Measurements from ENCODE around the gene STOM. TPM values are rescaled to one million over a fixed set of nuclear protein-coding genes. Genes with fewer than 3 reads are reported as not detected.
A peak's percentile ranks its signal among the peaks of the same experiment; 100 is the strongest.

STOM gene
- total RNA-seq, 3 donors from 2014 or later, result 79.7 to 335 (median 199) TPM

DNA sequence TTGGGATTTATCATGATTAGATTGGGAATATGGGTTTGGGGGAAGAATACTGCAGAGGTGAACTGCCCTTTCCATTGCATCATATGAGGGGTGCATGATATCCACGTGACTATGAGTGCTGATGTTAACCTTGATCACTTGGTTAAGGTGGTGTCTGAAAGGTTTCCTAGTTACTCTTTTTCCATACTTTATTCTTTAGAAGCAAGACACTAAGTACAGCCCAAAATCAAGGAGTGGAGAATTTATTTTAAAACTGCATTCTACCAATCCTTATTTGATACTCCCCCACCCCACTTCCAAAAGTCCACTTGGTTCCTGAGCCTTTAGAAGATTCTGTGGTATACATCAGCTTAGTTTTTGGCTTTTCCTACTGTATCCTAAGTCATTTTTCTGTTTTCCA is 20.3 kb upstream of the STOM start:
- Histone ChIP-seq H3K4me1 (ENCODE audit: low read depth) (no peaks in the 10 kb centered on the region), H3K9me3 (no peaks in the 10 kb centered on the region), H3K4me3 (no peak overlapping the region), H3K36me3 (ENCODE audit: low read depth) (no peaks in the 10 kb centered on the region)
- intact Hi-C loops (cut with DNase I, micrococcal nuclease), result no loop called here
- DNase-seq (no peak), ATAC-seq (no peak)
- TF ChIP-seq CTCF (IDR thresholded peaks at IDR 0.05), result no peak

- Histone ChIP-seq H3K36me3 (ENCODE audit: low read depth) (no peaks in the 10 kb centered on the region), H3K4me1 (ENCODE audit: low read depth) (no peaks in the 10 kb centered on the region), H3K9me3 (no peaks in the 10 kb centered on the region), H3K4me3 (no peak overlapping the region)
- ATAC-seq (no peak), DNase-seq (no peak)
- no peak for TF ChIP-seq CTCF (IDR thresholded peaks at IDR 0.05)
- intact Hi-C loops (cut with DNase I, micrococcal nuclease), result no loop called here
These were observed 18.3 kb upstream of the STOM start for GRCh38 chr9:121388140-121388905.

- no peaks in the 10 kb centered on the region for H3K9me3 ChIP-seq
- no peak for TF ChIP-seq CTCF (IDR thresholded peaks at IDR 0.05)
- ATAC-seq (no peak), DNase-seq (no peak)
- H3K4me1 ChIP-seq (ENCODE audit: low read depth), result no peaks in the 10 kb centered on the region
- H3K4me3 ChIP-seq, result no peak overlapping the region
- intact Hi-C loops (cut with DNase I, micrococcal nuclease), result no loop called here
- H3K36me3 ChIP-seq (ENCODE audit: low read depth), result no peaks in the 10 kb centered on the region
These were observed 16.6 kb upstream of the STOM start for GRCh38 chr9:121386442-121387175.

DNA sequence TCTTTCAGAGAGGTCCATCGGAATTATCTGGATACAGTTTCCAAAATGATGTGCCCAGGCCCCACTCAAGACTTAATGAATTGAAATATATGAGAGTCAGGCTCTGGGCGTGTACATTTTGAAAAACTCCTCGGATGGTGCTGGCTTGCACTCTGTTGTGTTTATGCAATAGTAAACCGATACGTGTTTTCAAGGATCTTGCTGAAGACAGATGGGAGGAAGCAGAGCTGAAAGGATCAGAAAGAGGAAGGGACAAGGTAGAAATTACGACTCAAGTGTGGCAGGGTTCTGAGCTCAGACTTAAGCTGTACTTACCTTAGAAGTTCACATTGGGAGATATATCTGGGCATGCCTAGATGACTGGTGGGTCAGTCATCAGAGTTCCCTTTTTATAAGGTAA is 13.7 kb upstream of the STOM start:
- Histone ChIP-seq H3K4me3 (no peak overlapping the region), H3K9me3 (no peaks in the 10 kb centered on the region), H3K36me3 (ENCODE audit: low read depth) (no peaks in the 10 kb centered on the region), H3K4me1 (ENCODE audit: low read depth) (no peaks in the 10 kb centered on the region)
- intact Hi-C loops (cut with DNase I, micrococcal nuclease), result no loop called here
- TF ChIP-seq CTCF (IDR thresholded peaks at IDR 0.05), result no peak
- DNase-seq, result no peak
- ATAC-seq, result no peak

DNA sequence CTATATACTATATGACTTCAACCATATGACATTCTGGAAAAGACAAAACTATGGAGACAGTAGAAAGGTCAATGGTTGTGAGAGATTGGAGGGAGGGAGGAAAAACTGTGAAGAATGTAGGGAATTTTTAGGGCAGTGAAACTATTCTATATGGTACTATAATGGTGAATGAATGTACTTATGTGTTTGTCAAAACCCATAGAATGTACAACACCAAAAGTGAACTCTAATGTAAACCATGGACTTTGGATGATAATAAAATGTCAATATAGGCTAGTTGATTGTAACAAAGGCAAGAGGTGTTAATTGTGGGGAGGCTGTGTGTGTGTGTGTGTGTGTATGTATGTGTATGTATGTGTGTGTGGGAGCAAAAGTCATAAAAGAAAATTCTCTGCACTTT is 10.8 kb upstream of the STOM start:
- Histone ChIP-seq H3K36me3 (ENCODE audit: low read depth) (no peaks in the 10 kb centered on the region), H3K9me3 (peaks cover 3% of the 10 kb centered on the region), H3K4me1 (ENCODE audit: low read depth) (no peaks in the 10 kb centered on the region), H3K4me3 (no peak overlapping the region)
- TF ChIP-seq CTCF (IDR thresholded peaks at IDR 0.05), result no peak
- intact Hi-C loops (cut with DNase I, micrococcal nuclease), result no loop called here
- ATAC-seq, result peak; percentile 99
- peak in 1 of 3 donors; percentile 75 for DNase-seq

Data from mucosa of descending colon (tissue), 3 donors.